HG03558 (cell line): ENCODE data around the gene THOC6.

Experiments
- ATAC-seq: cut with Tn5 transposase; IDR thresholded peaks from one replicate; pipeline ENCODE4 v1.9.1; 2021; ENCODE audit warnings: moderate number of reproducible peaks; ENCODE audit not compliant: unreplicated experiment; ENCODE audit errors: extremely low read depth

THOC6 gene

GRCh38 chr16:2990891-2991290 lies 32.9 kb upstream of the THOC6 start:
- no peak for ATAC-seq

DNA sequence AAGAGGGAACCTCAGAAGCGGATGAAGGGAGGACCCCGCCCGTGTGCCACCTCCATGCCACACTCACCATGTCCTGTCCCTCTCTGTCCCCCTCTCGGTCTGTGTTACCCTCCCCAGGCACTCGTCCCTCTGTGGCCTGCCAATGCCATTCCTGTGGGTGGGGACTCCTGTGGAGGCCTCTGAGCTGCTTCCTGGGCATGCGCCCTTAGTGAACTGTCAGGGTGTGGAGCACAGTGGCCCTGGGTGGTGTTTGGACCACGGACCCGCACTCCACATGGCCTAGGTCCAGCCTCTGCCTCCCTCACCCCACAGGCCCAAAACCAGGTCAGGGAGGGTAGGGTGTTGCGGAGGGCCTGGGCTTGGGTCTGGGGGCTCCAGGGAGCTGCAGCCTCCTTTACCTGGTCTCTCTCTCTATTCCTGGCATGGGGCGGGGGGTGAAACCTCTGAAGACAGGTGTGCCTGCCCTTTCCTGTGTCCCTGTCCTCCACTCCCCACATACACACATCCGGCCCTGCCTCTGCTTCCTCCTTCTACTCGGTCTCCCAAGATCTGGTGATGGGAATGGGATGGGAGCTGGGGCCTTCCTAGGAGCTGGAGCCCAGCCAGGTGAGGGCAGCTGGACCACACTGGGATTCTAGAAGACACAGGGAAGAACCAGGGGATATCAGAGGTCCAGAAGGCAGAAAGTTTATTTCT lies 32.1 kb upstream of the THOC6 start:
- ATAC-seq, result no peak

GRCh38 chr16:2992383-2993081 lies 31.3 kb upstream of the THOC6 start:
- no peak for ATAC-seq

DNA sequence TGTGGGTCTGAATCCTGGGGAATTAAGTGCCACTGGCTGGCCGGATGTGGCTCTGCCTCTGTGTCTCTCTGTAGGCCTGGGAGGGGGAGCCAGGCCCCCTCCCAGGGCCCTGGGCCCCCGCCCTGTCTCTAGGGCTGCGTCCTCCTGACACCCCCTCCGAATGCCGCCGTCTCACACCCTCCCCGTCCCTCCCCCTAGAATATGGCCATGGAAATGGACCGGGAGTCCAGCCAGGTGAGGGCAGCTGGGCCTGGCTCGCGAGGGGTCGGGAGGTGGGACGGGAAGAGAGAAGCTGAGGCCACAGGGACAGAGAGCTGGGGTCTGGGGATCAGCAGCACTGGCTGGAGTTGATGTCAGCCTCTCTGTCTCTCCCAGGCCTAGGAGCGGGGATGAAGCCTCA lies 27.5 kb upstream of the THOC6 start:
- no peak for ATAC-seq

DNA sequence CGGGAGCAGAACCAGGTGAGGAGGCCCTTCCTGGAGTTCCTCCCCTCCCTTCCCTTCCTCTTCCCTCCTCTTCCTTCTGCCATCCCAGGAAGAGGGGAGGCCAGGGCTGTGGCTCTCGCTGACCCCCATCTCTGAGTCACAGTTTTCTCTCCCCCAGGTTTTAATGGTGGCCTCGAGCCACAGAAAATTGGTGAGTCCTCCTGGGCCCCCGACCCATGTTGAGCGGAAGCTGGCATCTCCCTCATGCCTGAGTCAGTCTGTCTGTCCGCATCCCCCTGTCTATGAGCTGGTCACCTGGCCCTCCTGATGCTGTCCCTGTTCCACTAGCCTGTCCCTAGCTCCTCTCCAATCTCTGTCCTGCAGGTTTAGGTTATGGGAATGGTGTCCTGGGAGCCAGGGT lies 23.9 kb upstream of the THOC6 start:
- no peak for ATAC-seq

- ATAC-seq, result no peak
Observed at GRCh38 chr16:3000540-3000939, 23.3 kb upstream of the THOC6 start.

DNA sequence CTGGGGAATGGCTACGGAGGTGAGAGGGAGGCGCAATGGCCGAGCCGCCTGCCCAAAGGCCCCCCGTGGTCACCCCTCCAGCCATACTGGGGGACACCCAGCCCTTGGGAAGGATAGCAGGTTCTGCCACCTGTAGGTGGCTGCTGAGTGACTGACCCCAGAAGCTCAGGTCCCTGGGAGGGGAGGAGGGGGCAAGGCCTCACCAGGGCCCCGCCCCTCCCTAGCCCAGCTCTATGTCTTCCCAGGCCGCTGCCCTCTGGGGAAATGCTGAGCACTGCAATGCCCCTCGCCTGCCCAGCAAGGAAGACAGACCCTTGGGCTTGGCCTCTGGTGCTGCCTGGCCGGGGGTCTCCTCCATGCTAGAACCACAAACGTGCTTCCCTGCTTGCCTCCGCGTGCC lies 22.5 kb upstream of the THOC6 start:
- no peak for ATAC-seq

DNA sequence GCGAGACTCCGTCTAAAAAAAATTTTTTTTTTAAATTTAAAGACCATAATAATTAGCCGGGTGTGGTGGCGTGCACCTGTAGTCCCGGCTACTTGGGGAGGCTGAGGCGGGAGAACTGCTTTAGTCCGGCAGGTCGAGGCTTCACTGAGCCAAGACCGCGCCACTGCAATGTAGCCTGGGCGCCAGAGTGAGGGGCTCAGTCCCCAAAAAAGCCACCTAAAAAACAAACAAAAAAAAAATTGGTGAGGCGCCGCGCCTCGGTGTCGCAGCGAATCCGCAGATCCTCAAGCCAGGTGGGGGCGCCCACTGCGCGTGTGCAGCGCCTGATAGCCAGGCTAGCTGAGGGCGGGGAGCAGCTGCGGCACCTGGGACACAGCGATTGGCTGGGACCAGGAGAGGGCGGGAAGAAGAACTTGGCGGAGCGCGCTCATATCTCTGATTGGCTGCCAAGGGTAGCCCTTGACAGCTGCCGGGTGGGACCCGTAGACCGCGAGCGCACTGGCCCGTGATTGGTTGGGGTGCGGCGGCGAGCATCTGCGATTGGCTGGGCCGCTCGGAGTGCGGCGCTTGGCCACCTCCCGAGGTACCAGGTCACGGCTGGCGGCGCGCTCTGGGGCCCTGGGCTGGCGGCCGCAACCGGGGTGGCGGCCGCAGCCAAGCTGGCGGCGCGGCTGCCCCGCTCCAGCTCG lies 20.1 kb upstream of the THOC6 start:
- ATAC-seq, result peak; percentile 87

- ATAC-seq, result peak; percentile 4
Observed at GRCh38 chr16:3004319-3004718, 19.5 kb upstream of the THOC6 start.

- ATAC-seq, result no peak
Observed at GRCh38 chr16:3004781-3005284, 19.0 kb upstream of the THOC6 start.

GRCh38 chr16:3007059-3007956 lies 16.5 kb upstream of the THOC6 start:
- no peak for ATAC-seq

GRCh38 chr16:3007957-3008689 lies 15.7 kb upstream of the THOC6 start:
- ATAC-seq, result no peak

- no peak for ATAC-seq
Observed at GRCh38 chr16:3008690-3009037, 15.2 kb upstream of the THOC6 start.

GRCh38 chr16:3009568-3010390 lies 14.1 kb upstream of the THOC6 start:
- no peak for ATAC-seq

DNA sequence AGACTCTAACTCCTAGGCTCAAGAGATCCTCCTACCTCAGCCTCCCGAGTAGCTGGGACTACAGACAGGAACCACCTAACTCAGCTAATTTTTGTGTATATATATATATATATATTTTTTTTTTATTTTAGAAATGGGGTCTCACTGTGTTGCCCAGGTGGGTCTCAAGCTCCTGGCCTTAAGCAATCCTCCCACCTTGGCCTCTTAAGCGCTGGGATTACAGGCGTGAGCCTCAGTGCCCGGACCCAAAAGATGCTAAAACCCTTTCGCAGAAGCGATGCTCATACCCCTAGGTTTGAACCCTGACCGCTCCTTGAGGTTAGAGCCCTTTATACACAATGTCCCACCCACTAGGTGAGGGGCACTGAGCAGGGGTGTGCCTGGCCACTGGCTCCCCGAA lies 13.3 kb upstream of the THOC6 start:
- no peak for ATAC-seq

DNA sequence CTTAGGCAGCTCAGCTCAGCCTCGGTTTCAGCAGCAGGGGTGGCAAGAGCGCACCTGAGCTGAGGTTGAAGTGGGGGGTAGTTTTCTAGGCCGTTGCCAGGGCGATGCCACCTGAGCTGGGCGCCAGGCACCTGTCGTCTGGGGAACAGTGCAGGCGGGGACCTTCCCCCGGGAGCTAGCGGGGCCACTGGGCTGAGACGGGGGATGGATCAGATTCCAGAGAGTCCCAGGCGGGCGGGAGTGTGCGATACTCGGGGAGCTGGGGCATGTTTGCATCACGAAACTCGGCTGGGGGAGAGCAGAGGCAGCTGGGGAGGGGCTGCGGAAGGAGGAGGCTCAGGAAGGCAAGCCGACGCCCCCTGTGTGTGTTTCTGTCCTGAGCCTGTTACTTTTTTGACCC lies 11.6 kb upstream of the THOC6 start:
- ATAC-seq, result no peak

DNA sequence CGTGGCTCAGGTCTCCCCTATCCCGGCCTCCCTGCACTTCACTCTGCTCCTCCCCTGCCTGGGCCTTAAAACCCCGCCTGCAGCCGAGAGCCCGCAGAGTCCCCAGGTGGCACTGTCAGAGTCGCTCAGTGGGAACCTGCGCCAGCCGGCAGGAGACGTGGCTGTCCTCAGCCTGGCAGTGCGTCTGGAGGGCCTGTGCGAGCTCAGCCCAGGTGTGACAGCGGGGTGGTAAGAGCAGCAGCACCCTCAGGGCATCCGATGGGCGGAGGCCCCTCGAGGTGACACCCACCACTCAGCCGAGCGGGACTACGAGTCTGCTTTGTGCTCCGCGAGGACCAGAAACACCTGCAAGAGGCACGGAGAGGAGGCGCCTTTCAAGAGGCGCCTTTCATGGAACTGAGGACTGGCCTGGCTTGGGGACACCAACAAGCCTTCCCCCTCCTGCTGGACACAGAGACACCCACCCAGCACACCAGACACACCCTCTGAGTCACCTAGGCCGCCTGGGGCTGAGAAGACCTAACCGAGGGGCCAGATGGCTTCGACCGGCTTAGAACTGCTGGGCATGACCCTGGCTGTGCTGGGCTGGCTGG lies 10.9 kb upstream of the THOC6 start, which contains the start of gene CLDN9:
Gene CLDN9 (plus strand): TSS at position 96 of the 593 bp plus-strand sequence. CDS start 440 bp downstream, at position 536.
- no peak for ATAC-seq

GRCh38 chr16:3013491-3013951 lies 10.3 kb upstream of the THOC6 start:
- ATAC-seq, result no peak
